DMS 273 (cell line): ENCODE data around the gene C2CD2.

Experiments used
- DNase-seq: peaks from one replicate; lab custom pipeline; 2025; ENCODE audit not compliant: unreplicated experiment; lab: John Stamatoyannopoulos, UW

C2CD2 gene

GRCh38 chr21:41914965-41915364 lies 38.9 kb downstream of the C2CD2 start:
- no peak for DNase-seq

DNA sequence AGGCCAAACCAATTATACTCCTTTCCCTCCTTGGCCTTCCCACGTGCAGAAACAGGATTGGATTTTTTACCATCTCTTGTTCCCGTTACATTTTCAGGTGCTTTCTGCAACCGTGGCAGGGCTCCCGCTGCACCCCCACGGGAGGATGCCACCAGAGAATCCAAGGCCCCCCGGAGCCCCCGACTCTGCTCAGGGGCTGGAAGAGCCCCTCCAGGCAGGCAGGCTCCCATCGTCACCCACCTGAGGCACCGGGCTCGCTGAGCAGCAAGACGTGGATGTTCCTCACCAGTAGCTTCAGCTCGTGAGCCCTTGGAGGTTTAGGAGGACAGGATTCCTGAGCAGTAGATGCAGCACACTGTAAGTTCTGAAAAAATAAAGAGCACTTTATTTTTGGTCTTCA lies 39.5 kb downstream of the C2CD2 start:
- no peak for DNase-seq

- no peak for DNase-seq
Observed at GRCh38 chr21:41913230-41913629, 40.6 kb downstream of the C2CD2 start.

- DNase-seq = no peak
Observed at GRCh38 chr21:41908829-41909228, 45.0 kb downstream of the C2CD2 start.

DNA sequence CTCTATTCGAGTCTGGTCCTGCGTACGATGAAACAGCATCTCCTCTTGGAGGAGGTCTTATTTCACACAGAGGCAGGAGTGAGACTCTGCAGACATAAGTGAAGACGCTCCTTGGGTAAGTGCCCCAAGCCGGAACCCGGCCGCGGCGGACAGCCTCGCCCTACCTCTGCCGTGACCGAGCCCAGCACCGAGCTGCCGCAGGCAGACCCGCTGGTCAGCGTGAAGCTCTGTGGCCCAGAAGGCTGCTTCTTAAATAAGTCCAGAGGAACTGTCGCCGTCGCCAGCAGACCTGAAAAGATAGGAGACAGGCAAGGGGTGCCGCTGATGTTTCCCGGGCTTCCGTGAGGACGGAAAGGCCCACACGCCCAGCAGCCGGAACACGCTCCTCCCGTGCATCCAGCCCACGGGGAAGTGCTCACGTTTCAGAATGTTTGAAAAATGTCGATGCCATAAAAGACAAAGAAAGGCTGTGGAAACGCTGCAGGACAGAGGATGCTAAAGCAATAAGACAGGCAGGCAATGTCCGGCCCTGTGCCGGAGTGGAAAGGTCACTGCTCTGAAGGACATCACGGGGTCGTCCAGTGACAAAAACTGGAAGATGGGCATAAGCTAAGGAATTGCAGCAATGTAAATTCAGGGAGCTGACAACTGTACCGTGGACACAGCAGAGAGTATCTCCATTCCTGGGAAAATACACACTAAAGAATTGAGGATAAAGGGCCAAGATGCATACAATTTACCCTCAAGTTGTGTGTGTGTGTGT lies 46.1 kb downstream of the C2CD2 start:
- no peak for DNase-seq

DNA sequence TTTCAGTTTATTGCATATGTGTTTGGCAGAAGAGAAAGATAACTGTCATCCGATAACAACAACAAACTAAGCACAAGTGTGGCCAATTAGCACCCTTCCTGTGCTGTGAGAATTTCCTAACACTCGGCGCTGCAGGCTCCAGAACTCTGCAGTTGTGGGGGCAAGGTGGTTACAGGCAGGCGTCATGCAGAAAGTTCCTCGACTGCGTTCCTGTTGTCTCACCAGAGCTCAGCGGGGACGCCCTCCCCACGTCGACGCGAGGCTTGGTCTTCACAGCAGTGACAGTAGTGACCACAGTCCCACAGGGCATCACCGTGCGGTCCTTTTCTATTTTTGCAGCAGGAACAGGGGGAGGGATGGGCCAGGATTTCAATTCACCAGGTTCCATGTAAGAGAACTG lies 47.0 kb downstream of the C2CD2 start:
- no peak for DNase-seq

- DNase-seq = no peak
Observed at GRCh38 chr21:41903559-41904351, 50.1 kb downstream of the C2CD2 start.

DNA sequence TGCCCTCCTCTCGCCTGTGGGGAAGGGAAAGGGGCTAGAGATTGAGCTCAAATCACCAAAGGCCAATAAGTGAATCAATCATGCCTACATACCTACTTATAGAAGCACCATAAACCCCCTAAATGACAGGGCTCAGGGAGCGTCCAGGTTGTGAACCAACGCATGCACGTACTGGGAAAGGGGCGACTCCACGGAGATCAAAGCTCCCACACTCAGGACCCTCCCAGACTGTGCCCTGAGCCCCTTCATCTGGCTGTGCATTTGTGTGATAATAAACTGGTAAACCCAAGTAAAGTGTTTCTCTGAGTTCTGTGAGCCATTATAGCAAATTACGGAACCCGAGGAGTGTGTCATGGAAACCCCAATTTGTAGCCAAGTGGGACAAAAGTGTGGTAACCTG lies 50.9 kb downstream of the C2CD2 start:
- DNase-seq = no peak

DNA sequence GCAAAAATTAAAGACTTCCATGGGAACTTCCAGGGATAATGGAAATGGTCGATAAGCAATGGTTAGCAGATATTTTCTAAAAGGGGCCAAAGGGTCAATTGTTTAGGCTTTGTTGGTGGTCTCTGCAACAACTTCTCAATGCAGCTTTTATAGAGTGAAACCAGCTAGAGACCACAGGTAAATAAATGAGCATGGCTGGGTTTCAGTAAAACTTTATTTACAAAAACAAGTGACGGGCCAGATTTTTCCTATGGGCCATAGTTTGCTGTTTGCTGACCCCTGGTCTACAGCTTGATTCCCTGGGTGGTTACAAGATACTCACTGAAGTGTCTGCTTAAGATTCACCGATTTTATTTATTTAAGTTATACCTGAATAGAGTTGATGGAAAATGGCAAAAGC lies 52.0 kb downstream of the C2CD2 start:
- no peak for DNase-seq

GRCh38 chr21:41901099-41901498 lies 52.7 kb downstream of the C2CD2 start:
- DNase-seq = no peak

GRCh38 chr21:41900401-41900800 lies 53.4 kb downstream of the C2CD2 start:
- no peak for DNase-seq

- no peak for DNase-seq
Observed at GRCh38 chr21:41899426-41900202, 54.2 kb downstream of the C2CD2 start.

DNA sequence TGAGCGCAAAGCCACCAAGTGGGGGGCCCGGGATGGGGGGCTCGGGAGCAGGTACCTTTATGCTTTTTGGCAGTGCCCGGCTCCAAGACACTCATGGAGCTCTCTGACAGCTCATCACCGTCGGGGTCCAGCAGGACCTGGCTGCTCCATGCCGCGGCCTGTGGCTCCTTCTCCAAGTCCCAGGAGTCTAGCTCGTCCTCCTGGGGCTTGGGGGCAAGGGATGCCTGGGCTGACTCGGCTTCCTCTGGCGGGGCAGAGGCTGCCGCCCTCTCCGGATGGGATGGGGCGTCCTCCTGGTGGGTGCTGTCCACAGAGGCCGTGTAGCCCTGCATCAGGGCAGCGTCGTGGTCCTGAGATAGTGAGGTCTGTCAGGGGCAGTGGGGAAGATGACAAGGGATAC lies 54.8 kb downstream of the C2CD2 start:
- DNase-seq = no peak

GRCh38 chr21:41897700-41898099 lies 56.1 kb downstream of the C2CD2 start:
- no peak for DNase-seq

GRCh38 chr21:41897047-41897669 lies 56.7 kb downstream of the C2CD2 start:
- DNase-seq = no peak

GRCh38 chr21:41895643-41896493 lies 58.0 kb downstream of the C2CD2 start:
- DNase-seq = no peak

DNA sequence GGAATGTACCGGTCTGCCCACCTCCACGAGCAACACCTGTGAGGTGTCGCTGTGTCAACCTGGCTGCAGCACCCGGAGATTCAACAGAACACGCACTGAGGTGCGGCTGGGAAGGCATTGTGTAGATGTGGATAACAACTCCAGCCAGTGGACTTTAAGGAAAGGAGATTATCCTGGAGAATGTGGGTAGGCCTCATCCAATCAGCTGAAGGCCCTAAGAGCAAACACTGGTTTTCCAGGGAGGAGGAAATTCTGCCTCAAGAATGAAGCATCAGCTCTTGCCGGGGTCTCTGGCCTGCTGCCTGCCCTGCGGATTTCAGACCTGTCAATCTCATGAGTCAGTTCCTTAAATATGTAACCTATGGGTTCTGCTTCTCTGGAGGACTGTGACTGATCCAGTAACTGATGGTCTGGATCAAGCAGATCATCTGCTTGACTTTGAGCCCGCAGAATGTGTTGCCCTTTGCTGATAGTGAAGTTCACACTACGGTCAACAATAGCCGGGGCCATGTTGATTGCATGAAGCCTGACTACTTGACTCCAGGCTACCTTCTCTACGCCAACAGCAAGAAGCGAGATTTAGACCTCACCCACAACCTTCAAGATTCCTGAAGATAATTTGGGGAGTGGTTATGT lies 58.8 kb downstream of the C2CD2 start:
- no peak for DNase-seq

GRCh38 chr21:41894511-41894910 lies 59.3 kb downstream of the C2CD2 start:
- no peak for DNase-seq

- DNase-seq = no peak
Observed at GRCh38 chr21:41892726-41893125, 61.1 kb downstream of the C2CD2 start.

DNA sequence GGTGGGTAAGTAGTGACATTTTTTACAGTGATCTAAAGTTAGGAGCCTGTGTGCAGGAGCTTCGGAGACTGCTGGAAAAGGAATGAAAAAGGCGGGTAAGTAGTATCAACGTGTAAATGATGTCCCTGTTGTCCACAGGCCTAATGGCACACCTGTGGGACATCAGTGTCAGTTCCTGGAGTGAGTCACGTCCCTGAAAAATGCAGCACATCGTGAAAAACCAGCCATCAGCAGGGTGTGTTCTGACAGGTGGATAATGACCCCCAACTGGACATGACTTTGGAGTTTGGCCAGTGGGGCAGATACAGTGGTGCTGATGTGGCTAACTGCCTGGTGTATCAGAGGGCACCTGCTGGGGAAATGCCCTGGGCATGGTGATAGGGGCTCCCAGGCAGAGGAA lies 62.7 kb downstream of the C2CD2 start:
- DNase-seq = no peak
